ENCODE measurements around the gene KRT76.

DNA sequence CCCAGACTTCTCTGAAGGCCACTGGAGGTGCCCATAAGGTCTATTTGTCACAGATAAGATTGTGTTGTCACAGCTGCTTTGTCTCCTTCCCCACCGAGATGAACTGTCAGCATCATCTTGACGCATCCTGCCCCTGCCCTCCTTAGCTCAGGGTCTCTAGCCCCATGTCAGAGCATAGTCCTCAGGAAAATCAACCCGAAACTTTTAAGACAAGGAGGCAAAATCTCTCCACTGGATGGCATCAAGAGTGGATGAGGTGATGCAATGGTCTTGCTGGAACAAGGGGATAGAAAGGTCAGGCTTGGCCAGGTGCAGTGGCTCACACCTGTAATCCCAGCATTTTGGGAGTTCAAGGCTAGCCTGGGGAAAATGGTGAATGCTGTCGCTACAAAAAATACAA lies 48.8 kb upstream of the KRT76 start:
- TF ChIP-seq, protein P1, sequence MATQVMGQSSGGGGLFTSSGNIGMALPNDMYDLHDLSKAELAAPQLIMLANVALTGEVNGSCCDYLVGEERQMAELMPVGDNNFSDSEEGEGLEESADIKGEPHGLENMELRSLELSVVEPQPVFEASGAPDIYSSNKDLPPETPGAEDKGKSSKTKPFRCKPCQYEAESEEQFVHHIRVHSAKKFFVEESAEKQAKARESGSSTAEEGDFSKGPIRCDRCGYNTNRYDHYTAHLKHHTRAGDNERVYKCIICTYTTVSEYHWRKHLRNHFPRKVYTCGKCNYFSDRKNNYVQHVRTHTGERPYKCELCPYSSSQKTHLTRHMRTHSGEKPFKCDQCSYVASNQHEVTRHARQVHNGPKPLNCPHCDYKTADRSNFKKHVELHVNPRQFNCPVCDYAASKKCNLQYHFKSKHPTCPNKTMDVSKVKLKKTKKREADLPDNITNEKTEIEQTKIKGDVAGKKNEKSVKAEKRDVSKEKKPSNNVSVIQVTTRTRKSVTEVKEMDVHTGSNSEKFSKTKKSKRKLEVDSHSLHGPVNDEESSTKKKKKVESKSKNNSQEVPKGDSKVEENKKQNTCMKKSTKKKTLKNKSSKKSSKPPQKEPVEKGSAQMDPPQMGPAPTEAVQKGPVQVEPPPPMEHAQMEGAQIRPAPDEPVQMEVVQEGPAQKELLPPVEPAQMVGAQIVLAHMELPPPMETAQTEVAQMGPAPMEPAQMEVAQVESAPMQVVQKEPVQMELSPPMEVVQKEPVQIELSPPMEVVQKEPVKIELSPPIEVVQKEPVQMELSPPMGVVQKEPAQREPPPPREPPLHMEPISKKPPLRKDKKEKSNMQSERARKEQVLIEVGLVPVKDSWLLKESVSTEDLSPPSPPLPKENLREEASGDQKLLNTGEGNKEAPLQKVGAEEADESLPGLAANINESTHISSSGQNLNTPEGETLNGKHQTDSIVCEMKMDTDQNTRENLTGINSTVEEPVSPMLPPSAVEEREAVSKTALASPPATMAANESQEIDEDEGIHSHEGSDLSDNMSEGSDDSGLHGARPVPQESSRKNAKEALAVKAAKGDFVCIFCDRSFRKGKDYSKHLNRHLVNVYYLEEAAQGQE (IDR thresholded peaks at IDR 0.05; ENCODE audit: insufficient read depth in 1 of 2, low read depth in 2 of 2, low read length in 2 of 2), result no peak
- TF ChIP-seq TAF1 (IDR thresholded peaks at IDR 0.05; ENCODE audit: borderline replicate concordance, insufficient read depth, low read length), result no peak
